Endodermal cell (in vitro differentiated cells): ENCODE results near the gene CASP8AP2. TPM values are rescaled to one million over a fixed set of nuclear protein-coding genes. Genes with fewer than 3 reads are reported as not detected.
A peak's percentile ranks its signal among the peaks of the same experiment; 100 is the strongest.
"Not testable (repeated sequence)": the region's sequence is repeated elsewhere in the genome, so short reads cannot be mapped to it uniquely, and the experiment has no call there.

ENCODE experiments used
- DNase-seq: peaks from one replicate; pipeline ENCODE4 v3.0.0-alpha.2; 2017
- H3K27ac ChIP-seq: 2 replicates; pipeline ENCODE4 v1.5.1; 2013; ENCODE audit warnings: mild to moderate bottlenecking, low read depth, low read length, moderate library complexity
- H3K27me3 ChIP-seq: 2 replicates; pipeline ENCODE4 v1.6.1; 2013; ENCODE audit warnings: mild to moderate bottlenecking, low read length, moderate library complexity; ENCODE audit not compliant: insufficient read depth, control insufficient read depth, poor library complexity, severe bottlenecking
- H3K36me3 ChIP-seq: 2 replicates; pipeline ENCODE4 v1.7.0; 2013; ENCODE audit warnings: mild to moderate bottlenecking, low read length, moderate library complexity; ENCODE audit not compliant: control insufficient read depth, insufficient read depth
- H3K4me1 ChIP-seq: one replicate; pipeline ENCODE4 v1.7.0; 2013; ENCODE audit warnings: low read length; ENCODE audit not compliant: control insufficient read depth, insufficient read depth
- H3K4me3 ChIP-seq: 2 replicates; pipeline ENCODE4 v1.5.1; 2013; ENCODE audit warnings: mild to moderate bottlenecking, low read length, moderate library complexity
- H3K9ac ChIP-seq: 2 replicates; pipeline ENCODE4 v1.6.1; 2013; ENCODE audit warnings: mild to moderate bottlenecking, low read length, moderate library complexity; ENCODE audit not compliant: poor library complexity, severe bottlenecking; ENCODE audit errors: extremely low read depth
- H3K9me3 ChIP-seq: 2 replicates; pipeline ENCODE4 v1.6.1; 2013; ENCODE audit warnings: mild to moderate bottlenecking, low read length, moderate library complexity; ENCODE audit not compliant: control insufficient read depth
- H3K27ac Mint-ChIP-seq: 2 replicates; pipeline ENCODE4 v1.8.0; 2020; ENCODE audit warnings: mixed read lengths
- H3K27me3 Mint-ChIP-seq: 2 replicates; pipeline ENCODE4 v1.8.0; 2021; ENCODE audit warnings: mild to moderate bottlenecking, mixed read lengths; ENCODE audit not compliant: insufficient read depth
- H3K36me3 Mint-ChIP-seq: 2 replicates; pipeline ENCODE4 v1.8.0; 2020; ENCODE audit warnings: low read depth, mixed read lengths
- H3K4me1 Mint-ChIP-seq: 2 replicates; pipeline ENCODE4 v1.8.0; 2020; ENCODE audit warnings: mixed read lengths
- H3K4me3 Mint-ChIP-seq: 2 replicates; pipeline ENCODE4 v1.8.0; 2020; ENCODE audit warnings: mild to moderate bottlenecking, moderate library complexity, mixed read lengths
- H3K9me3 Mint-ChIP-seq: 2 replicates; pipeline ENCODE4 v1.8.0; 2020; ENCODE audit warnings: mild to moderate bottlenecking, mixed read lengths
- CTCF ChIP-seq: fragments of 200-600 bp; sonication (generic); conservative IDR thresholded peaks from 2 replicates; pipeline ENCODE4 v1.5.0; 2021; ENCODE audit warnings: antibody characterized with exemption, mild to moderate bottlenecking
- whole genome bisulfite sequencing, 2 experiments: methylation state at CpG; one replicate each; pipeline versions ENCODE4 v1.1.5 to v1.1.7; 2013; ENCODE audit warnings: missing lambda C conversion rate in 2 of 2, mixed read lengths in 1 of 2; ENCODE audit not compliant: insufficient coverage in 1 of 2, insufficient read length in 1 of 2; 5-methylcytosine and 5-hydroxymethylcytosine counted together
- long read RNA-seq, 4 experiments: library from polyadenylated mRNA in 2 of 4; library from RNA in 1 of 4; library from capped mRNA in 1 of 4; stranded (forward) in 3 of 4; unstranded in 1 of 4; transcript quantifications; one replicate each; pipeline ENCODE4 v2.0.0, GENCODE V29; 2020 to 2021; ENCODE audit warnings: inconsistent platforms in 1 of 4
- polyA plus RNA-seq, 2 experiments: library from polyadenylated mRNA; stranded (reverse); fragments of 50-300 nt; gene quantifications; one replicate each; pipeline ENCODE4 v1.2.3, GENCODE V29; 2013
- total RNA-seq, 2 donors: library from RNA; stranded (reverse); fragmentation: NEBNext Ultra II Directional in 1 of 2; extraction: Animal tissue kit (Norgen Biotek cat#: 25700) in 1 of 2; gene quantifications; 2 replicates in 1 of 2; 3 replicates in 1 of 2; pipeline ENCODE4 v1.2.1, GENCODE V29; 2021

The CASP8AP2 gene
- total RNA-seq: 10 to 100 TPM; 31.1 to 40.0 TPM
- 25.0 TPM for polyA plus RNA-seq (2013, experiment 1 of 2)
- 27.0 TPM for polyA plus RNA-seq (2013, experiment 2 of 2)
- long read RNA-seq, experiment 1, partial matches to known transcripts: 6 of 10 reads
- long read RNA-seq, experiment 1, other reads (novel, unspliced or antisense): 4 of 10 reads
- long read RNA-seq, experiment 2, partial matches to known transcripts: 6 of 23 reads
- long read RNA-seq, experiment 2, other reads (novel, unspliced or antisense): 17 of 23 reads
- long read RNA-seq, experiment 3, transcript CASP8AP2-202 (7 exons, 1,280 nt): major isoform, 17 of 65 reads
- long read RNA-seq, experiment 3, transcript CASP8AP2-206 (7 exons, 1,153 nt): minor isoform, 7 of 65 reads
- long read RNA-seq, experiment 3, partial matches to known transcripts: 19 of 65 reads
- long read RNA-seq, experiment 3, other reads (novel, unspliced or antisense): 22 of 65 reads
- long read RNA-seq, experiment 4, transcript CASP8AP2-202 (7 exons, 1,280 nt): major isoform, 16 of 52 reads
- long read RNA-seq, experiment 4, transcript CASP8AP2-206 (7 exons, 1,153 nt): minor isoform, 5 of 52 reads
- long read RNA-seq, experiment 4, partial matches to known transcripts: 17 of 52 reads
- long read RNA-seq, experiment 4, other reads (novel, unspliced or antisense): 14 of 52 reads

- peaks cover 11% of the 10 kb centered on the region for H3K4me1 Mint-ChIP-seq
- H3K9ac ChIP-seq: peak within 1 kb of the TSS; percentile 60
- H3K9me3 ChIP-seq: no peaks in the 10 kb centered on the region
- peak; percentile 99 for DNase-seq
- H3K27me3 ChIP-seq: no peaks in the 10 kb centered on the region
- peak within 1 kb of the TSS; percentile 87 for H3K4me3 ChIP-seq
- WGBS, 2 experiments: 0% methylated on average over 21 to 41 of the region's 41 CpGs
- peak within 1 kb of the TSS; percentile 96 for H3K4me3 Mint-ChIP-seq
- H3K4me1 ChIP-seq: no peaks in the 10 kb centered on the region
- peak within 1 kb of the TSS; percentile 60 for H3K27ac ChIP-seq
- H3K27me3 Mint-ChIP-seq: no peaks in the 10 kb centered on the region
- peak within 1 kb of the TSS; percentile 99 for H3K27ac Mint-ChIP-seq
- H3K36me3 Mint-ChIP-seq: peaks cover 27% of the 10 kb centered on the region
- TF ChIP-seq CTCF: no peak
- H3K9me3 Mint-ChIP-seq: no peaks in the 10 kb centered on the region
- peaks cover 26% of the 10 kb centered on the region for H3K36me3 ChIP-seq
Observed at GRCh38 chr6:89829472-89830169, at the start of gene CASP8AP2. Gene CASP8AP2 (plus strand): TSS chr6:89829880.

- Mint-ChIP-seq H3K4me1 (no peaks in the 10 kb centered on the region), H3K27ac (no peak overlapping the region), H3K9me3 (peaks cover 39% of the 10 kb centered on the region), H3K4me3 (no peak overlapping the region), H3K36me3 (peaks cover 89% of the 10 kb centered on the region), H3K27me3 (no peaks in the 10 kb centered on the region)
- DNase-seq: no peak
- Histone ChIP-seq H3K36me3 (peaks cover 93% of the 10 kb centered on the region), H3K4me3 (no peak overlapping the region), H3K9ac (no peak overlapping the region), H3K27me3 (no peaks in the 10 kb centered on the region), H3K27ac (no peak overlapping the region), H3K9me3 (peaks cover 65% of the 10 kb centered on the region), H3K4me1 (no peaks in the 10 kb centered on the region)
- no peak for TF ChIP-seq CTCF
- WGBS, 2 experiments: 86 to 94% methylated on average over 4 to 6 of the region's 6 CpGs
Observed at GRCh38 chr6:89781070-89782034, 48.3 kb upstream of the CASP8AP2 start.

- Mint-ChIP-seq H3K4me3 (no peak overlapping the region), H3K9me3 (peaks cover 39% of the 10 kb centered on the region), H3K4me1 (no peaks in the 10 kb centered on the region), H3K27me3 (no peaks in the 10 kb centered on the region), H3K36me3 (peaks cover 87% of the 10 kb centered on the region), H3K27ac (no peak overlapping the region)
- no peaks in the 10 kb centered on the region for H3K4me1 ChIP-seq
- no peaks in the 10 kb centered on the region for H3K27me3 ChIP-seq
- H3K9ac ChIP-seq: no peak overlapping the region
- peaks cover 63% of the 10 kb centered on the region for H3K9me3 ChIP-seq
- 93 to 100% methylated on average over 1 of the region's 1 CpG for WGBS, 2 experiments
- no peak for TF ChIP-seq CTCF
- no peak overlapping the region for H3K4me3 ChIP-seq
- H3K36me3 ChIP-seq: peaks cover 93% of the 10 kb centered on the region
- no peak overlapping the region for H3K27ac ChIP-seq
- no peak for DNase-seq
Observed at GRCh38 chr6:89782222-89782621, 47.5 kb upstream of the CASP8AP2 start.

GRCh38 chr6:89783293-89783692, 46.4 kb upstream of the CASP8AP2 start:
- Histone ChIP-seq H3K9me3 (peaks cover 56% of the 10 kb centered on the region), H3K4me3 (peak overlapping the region; percentile 50), H3K36me3 (peaks cover 93% of the 10 kb centered on the region)
- not testable (repeated sequence) for H3K27ac ChIP-seq, H3K4me3 Mint-ChIP-seq, DNase-seq, H3K9ac ChIP-seq, H3K27ac Mint-ChIP-seq, H3K27me3 Mint-ChIP-seq, H3K4me1 ChIP-seq, H3K4me1 Mint-ChIP-seq, H3K27me3 ChIP-seq
- 96 to 98% methylated on average over 4 to 7 of the region's 7 CpGs for WGBS, 2 experiments
- peaks cover 33% of the 10 kb centered on the region for H3K9me3 Mint-ChIP-seq
- peaks cover 88% of the 10 kb centered on the region for H3K36me3 Mint-ChIP-seq
